ENCODE results near the gene DLGAP5.

DLGAP5 gene, protein sequence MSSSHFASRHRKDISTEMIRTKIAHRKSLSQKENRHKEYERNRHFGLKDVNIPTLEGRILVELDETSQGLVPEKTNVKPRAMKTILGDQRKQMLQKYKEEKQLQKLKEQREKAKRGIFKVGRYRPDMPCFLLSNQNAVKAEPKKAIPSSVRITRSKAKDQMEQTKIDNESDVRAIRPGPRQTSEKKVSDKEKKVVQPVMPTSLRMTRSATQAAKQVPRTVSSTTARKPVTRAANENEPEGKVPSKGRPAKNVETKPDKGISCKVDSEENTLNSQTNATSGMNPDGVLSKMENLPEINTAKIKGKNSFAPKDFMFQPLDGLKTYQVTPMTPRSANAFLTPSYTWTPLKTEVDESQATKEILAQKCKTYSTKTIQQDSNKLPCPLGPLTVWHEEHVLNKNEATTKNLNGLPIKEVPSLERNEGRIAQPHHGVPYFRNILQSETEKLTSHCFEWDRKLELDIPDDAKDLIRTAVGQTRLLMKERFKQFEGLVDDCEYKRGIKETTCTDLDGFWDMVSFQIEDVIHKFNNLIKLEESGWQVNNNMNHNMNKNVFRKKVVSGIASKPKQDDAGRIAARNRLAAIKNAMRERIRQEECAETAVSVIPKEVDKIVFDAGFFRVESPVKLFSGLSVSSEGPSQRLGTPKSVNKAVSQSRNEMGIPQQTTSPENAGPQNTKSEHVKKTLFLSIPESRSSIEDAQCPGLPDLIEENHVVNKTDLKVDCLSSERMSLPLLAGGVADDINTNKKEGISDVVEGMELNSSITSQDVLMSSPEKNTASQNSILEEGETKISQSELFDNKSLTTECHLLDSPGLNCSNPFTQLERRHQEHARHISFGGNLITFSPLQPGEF

DNA sequence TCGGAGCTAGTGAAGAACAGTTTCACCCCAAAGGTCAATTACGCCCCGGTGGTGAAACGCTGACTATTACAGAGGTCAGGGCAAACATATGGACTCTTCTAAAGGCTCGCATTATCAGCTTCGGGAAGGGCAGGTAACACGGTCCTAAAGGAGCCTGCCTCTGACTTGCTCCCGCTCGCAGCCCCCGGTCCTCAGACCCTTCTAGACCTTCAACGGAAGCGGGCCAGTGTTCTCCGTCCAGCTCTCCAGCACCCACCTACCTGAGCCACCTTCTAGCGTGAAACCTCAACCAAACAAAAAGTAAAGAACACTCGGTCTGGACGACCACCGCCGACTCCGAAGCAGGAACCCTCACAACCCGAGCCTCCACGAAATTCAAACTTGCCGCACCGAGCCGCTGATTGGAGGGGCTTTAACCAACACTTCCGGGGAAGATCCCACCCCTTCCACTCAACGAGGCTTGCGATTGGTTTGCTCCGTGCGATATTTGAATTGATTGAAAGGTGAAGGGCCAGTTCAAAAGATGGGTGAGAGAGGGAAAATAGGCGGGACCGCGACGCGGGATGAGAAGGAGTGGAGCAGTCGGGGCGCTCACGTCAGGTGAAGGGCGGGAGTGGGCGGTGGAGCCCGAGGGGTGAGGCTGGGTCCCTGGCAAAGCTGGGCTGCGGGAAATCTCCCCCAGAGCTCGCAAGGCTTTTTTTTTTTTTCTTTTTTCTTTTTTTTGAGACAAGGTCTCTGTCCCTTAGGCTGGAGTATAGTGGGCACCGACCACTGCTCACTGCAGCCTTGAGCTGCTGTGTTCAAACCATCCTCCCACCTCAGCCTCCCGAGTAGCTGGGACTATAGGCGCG is at the start of gene DLGAP5:
Gene DLGAP5, minus strand, starts transcription at position 383 of the 851 bp plus-strand sequence. CDS start 2,406 bp downstream, outside the sequence.
- DNase-seq, result peak; percentile 86

DNA sequence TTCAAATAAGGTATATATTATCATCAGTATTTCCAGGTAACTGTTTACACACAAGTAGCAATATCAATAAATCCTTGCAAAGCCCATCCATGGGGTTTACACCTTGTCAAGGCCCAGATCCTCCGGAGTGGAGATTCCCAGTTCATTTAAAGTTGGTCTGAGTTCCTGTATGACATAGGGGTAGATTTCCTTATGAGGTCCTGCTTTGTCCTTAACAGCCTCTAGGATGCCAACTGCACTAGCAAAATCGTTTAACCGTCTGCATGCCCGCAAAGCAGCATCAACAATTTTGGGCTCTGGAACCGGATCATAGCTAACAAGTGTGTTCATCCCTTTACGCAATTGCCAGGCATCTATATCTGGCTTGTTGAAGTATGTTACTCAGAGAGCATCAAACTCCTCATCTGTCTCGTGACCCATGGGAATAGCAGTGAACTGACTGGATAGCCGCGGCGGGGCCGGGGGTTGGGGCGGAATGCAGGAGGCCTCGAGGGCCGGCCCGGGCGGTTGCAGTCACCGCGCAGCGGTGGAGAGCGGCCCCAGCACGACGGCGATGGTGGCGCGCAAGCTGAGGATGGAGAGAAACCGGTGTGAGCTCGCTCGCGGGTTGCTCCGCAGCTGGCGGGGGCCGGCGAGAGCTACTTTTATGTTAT is 49.3 kb upstream of the DLGAP5 start:
- DNase-seq, result no peak

DNA sequence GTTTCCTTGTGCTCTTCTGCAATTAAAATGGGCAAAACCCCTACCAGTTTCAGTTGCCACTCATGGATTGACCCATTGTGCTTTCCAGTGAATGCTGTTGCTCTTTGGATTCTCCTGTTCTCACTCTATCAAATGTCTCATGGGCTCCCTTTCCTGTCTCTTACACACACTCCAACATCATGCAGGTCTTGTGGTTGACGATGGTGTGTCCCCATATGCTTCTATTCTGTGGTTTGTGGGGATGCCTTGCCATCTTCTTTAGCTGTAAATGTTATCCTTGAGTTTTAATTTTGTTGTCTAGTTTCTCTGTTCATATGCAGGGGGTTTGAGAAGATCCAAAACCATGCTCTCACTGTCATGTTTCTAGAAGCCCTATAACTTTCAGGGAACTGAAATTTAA is 47.9 kb upstream of the DLGAP5 start:
- DNase-seq, result no peak

DNA sequence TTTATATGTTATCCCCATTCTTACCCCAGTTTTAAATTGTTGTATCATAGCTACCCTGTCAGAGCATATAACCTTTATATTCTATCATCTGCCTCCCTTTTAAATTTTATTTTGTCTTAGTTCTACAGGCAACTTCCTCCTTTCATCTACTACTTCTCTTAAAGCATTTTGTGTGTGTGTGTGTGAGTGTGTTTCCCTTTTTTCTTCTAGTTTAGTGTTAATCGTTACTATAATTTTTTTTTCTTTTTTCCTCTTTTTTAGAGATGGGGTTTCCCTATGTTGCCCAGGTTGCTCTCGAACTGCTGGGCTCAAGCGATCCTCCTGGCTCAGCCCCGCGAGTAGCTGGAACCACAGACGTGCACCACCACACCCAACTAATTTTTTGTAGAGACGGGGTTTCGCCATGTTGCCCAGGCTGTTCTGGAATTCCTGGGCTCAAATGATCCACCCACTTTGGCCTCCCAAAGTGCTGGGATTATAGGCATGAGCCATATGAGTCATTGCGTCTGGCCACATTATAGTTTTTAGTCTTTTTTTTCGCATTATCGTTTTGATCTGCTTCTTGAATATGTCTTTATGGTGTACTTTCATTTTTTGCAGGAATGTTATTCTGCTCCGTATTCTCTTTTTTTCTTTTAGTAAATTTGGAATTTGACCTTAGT is 46.8 kb upstream of the DLGAP5 start:
- DNase-seq, result no peak

DNA sequence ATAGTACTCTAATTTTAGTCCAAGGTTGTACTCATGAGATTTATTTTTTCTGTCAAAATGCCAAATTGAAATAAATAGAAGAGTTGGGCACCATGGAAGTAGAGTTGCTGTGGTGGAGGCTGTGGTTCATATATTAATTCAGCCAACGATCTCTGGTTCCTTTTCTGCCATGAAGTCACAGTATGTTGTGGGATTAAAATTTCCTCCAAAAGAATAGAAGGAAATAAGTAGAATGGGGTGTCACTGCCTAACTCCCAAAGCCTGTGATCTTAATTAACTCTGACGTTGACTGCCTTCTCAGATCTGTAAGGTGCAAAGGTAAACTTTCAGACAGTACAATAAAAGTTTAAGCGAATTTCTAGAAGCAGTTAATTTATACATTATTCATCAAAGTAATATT is 42.2 kb upstream of the DLGAP5 start:
- DNase-seq, result no peak

- DNase-seq, result no peak
Measured at GRCh38 chr14:55228261-55228660, 36.9 kb upstream of the DLGAP5 start.

DNA sequence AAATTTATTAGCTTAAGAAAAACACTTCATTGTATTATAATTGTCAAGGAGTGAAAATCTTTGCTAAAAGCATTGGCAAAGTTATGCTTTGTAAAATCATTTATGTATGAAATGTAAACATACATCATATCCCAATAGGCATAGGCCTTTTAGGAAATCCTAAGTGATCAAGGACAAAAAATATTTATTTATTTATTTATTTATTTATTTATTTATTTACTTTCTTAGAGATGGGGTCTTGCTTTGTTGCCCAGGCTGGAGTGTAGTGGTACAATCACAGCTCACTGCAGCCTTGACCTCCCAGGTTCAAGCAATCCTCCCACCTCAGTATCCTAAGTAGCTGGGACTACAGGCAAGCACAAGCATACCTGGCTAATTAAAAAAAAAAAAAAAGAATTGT is 32.0 kb upstream of the DLGAP5 start:
- DNase-seq, result no peak

GRCh38 chr14:55221968-55222367 is 30.6 kb upstream of the DLGAP5 start:
- no peak for DNase-seq

- DNase-seq, result no peak
Measured at GRCh38 chr14:55221186-55221585, 29.8 kb upstream of the DLGAP5 start.

DNA sequence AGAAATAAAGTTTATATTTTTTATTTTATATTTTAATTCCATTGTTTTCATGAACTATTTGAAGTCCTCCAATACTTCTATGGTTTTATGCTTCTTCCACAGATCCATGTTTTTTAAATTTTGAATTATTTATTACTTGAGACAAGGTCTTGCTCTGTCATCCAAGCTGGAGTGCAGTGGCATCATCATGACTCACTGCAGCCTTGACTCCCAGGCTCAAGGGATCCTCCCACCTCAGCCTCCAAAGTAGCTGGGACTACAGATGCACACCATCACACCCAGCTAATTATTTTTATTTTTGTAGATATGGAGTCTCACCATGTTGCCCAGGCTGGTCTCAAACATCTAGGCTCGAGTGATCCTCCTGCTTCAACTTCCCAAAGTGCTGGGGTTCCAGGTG is 28.8 kb upstream of the DLGAP5 start:
- no peak for DNase-seq

GRCh38 chr14:55212634-55213033 is 21.2 kb upstream of the DLGAP5 start:
- no peak for DNase-seq

GRCh38 chr14:55207832-55208231 is 16.4 kb upstream of the DLGAP5 start:
- no peak for DNase-seq

- DNase-seq, result no peak
Measured at GRCh38 chr14:55206175-55206693, 14.8 kb upstream of the DLGAP5 start.

- no peak for DNase-seq
Measured at GRCh38 chr14:55201219-55202101, 10.1 kb upstream of the DLGAP5 start.

GRCh38 chr14:55200651-55201050 is 9.3 kb upstream of the DLGAP5 start:
- no peak for DNase-seq

DNA sequence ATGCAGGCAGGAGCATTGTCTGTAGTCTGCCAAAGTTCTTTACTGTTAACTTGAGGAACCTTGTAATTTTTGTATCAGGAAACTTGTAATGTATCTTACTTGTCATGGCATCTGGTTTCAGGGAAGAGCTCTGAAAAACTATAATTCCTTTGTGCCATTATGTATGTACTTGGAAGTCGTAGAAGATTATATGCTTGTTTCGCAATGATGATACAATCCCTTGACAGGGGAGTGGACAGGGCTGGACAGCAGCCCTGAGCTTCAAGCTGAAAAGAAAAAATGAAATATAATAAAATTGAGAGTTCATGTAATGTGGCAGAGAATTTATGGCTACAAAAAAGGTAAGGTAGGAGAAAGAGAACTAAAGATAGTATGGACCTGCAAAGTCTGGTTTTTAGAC is 7.4 kb upstream of the DLGAP5 start:
- no peak for DNase-seq

- no peak for DNase-seq
Measured at GRCh38 chr14:55194656-55195355, 3.4 kb upstream of the DLGAP5 start.

GRCh38 chr14:55192054-55192621 is 753 bp upstream of the DLGAP5 start:
- no peak for DNase-seq

DNA sequence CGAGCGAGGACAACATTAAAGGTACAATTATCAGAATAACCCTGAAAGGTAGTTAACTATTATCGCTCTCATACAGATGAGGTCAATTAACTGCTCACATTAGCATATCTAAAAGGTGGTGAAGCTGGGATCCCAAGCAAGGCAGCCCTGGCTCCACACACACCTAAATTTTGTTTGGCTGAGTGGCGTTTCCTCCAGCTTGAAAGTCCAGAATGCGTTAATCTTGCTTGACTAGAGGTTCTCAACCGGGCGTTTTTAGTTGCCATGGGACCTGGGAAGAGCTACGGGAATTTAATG is 531 bp downstream of the DLGAP5 start:
- no peak for DNase-seq

All from stimulated activated CD4-positive, alpha-beta T cell treated with anti-CD3 and anti-CD28 coated beads, Interleukin-4, amount 100 ng/mL, for 1 hour (primary cell).